Neural crest cell (in vitro differentiated cells): ENCODE measurements around the gene MUS81. TPM values are rescaled to one million over a fixed set of nuclear protein-coding genes. Genes with fewer than 3 reads are reported as not detected.
A peak's percentile ranks its signal among the peaks of the same experiment; 100 is the strongest.

ENCODE experiments used
- DNase-seq: peaks from one replicate; pipeline ENCODE4 v3.0.0; 2021; ENCODE audit warnings: low read depth, mixed read lengths, low spot score
- H3K27ac Mint-ChIP-seq: one replicate; pipeline ENCODE4 v1.8.0; 2021; ENCODE audit warnings: mild to moderate bottlenecking, mixed read lengths; ENCODE audit not compliant: unreplicated experiment
- H3K27me3 Mint-ChIP-seq: 2 replicates; pipeline ENCODE4 v1.8.0; 2021; ENCODE audit warnings: low read depth, mild to moderate bottlenecking, mixed read lengths
- H3K36me3 Mint-ChIP-seq: 2 replicates; pipeline ENCODE4 v1.8.0; 2021; ENCODE audit warnings: low read depth, mild to moderate bottlenecking, mixed read lengths
- H3K4me1 Mint-ChIP-seq: 2 replicates; pipeline ENCODE4 v1.8.0; 2021; ENCODE audit warnings: mixed read lengths
- H3K4me3 Mint-ChIP-seq: one replicate; pipeline ENCODE4 v1.8.0; 2021; ENCODE audit warnings: mild to moderate bottlenecking, mixed read lengths
- H3K9me3 Mint-ChIP-seq: 2 replicates; pipeline ENCODE4 v1.8.0; 2021; ENCODE audit warnings: mixed read lengths
- CTCF ChIP-seq: fragments of 200-600 bp; sonication (generic); conservative IDR thresholded peaks from 2 replicates; pipeline ENCODE4 v1.5.0; 2021; ENCODE audit warnings: antibody characterized with exemption, mild to moderate bottlenecking
- total RNA-seq: library from RNA; stranded (reverse); gene quantifications from 2 replicates; pipeline ENCODE4 v1.2.1, GENCODE V29; 2021

MUS81 gene
- total RNA-seq, 1 donor from 2014 or later = 73.5 TPM

GRCh38 chr11:65854161-65854592 lies 6.1 kb upstream of the MUS81 start:
- Mint-ChIP-seq H3K4me3 (peak overlapping the region; percentile 89), H3K27ac (no peak overlapping the region), H3K36me3 (peaks cover 45% of the 10 kb centered on the region), H3K27me3 (peaks cover 50% of the 10 kb centered on the region), H3K4me1 (peaks cover 44% of the 10 kb centered on the region), H3K9me3 (peaks cover 7% of the 10 kb centered on the region)
- no peak for DNase-seq
- TF ChIP-seq CTCF = no peak

GRCh38 chr11:65854852-65855837 lies 5.1 kb upstream of the MUS81 start:
- Mint-ChIP-seq H3K9me3 (peaks cover 7% of the 10 kb centered on the region), H3K4me1 (peaks cover 51% of the 10 kb centered on the region), H3K27me3 (peaks cover 41% of the 10 kb centered on the region), H3K27ac (no peak overlapping the region), H3K36me3 (peaks cover 45% of the 10 kb centered on the region), H3K4me3 (peak overlapping the region; percentile 94)
- TF ChIP-seq CTCF = no peak
- no peak for DNase-seq

DNA sequence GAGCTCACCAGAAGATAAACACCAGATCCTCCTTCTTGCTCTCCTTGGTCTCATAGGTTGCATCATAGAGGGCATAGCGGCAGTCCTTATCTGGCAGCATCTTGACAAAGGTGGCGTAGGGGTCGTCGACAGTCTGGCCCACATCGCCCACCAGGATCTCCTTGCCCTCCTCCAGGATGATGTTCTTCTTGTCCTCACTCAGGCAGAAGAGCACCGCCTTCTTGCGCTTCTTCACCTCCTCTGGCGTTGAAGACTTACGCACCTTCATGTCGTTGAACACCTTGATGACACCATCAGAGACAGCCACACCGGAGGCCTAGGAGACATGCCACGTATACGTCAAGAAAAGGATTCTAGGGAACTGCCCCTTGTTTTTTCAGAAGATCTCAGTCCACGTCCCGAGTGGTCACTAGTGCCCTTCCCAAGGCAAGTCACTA lies 4.3 kb upstream of the MUS81 start:
- Mint-ChIP-seq H3K9me3 (peaks cover 7% of the 10 kb centered on the region), H3K27me3 (peaks cover 39% of the 10 kb centered on the region), H3K4me1 (peaks cover 53% of the 10 kb centered on the region), H3K27ac (no peak overlapping the region), H3K4me3 (peak overlapping the region; percentile 94), H3K36me3 (peaks cover 45% of the 10 kb centered on the region)
- TF ChIP-seq CTCF = no peak
- no peak for DNase-seq

DNA sequence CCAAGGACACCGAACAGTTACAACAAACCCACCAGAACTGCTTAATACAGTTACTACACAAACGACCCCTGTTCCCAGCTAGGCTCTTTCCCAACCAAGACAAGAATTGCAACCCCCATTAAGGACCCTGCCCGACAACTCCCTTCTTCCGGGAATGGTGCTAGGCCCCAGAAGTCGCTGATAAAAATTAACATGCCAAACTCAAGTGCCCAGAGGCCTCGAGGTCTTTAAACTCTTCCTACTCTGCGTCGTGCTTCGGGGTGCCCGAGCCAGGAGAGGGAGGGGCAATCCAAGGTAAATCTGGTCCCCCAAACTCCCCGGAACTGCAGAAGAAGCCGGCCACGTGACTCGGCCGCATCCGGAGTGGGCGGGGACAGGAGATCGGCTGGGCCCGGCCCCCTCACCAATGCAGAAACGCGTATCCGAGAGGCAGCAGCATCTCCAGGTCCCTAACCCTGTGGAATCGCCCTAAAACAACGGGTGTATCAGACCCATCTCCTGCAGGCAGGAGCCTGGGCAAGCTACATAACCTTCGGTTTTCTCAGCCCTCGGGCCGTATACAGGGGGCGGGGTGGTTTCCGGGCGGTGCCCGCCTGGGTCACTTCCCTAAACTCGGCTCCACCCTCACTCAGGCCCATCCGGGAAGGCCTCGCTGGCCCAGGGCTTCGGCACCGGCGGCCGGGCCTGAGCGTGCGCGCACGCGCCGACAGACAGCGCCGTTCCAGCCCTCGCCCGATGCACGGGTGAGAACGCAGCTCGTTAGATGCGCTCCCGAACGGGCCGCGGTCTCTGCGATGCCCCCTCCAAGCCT lies 3.3 kb upstream of the MUS81 start:
- Mint-ChIP-seq H3K36me3 (peaks cover 40% of the 10 kb centered on the region), H3K4me3 (peak overlapping the region; percentile 94), H3K9me3 (peaks cover 3% of the 10 kb centered on the region), H3K27me3 (peaks cover 29% of the 10 kb centered on the region), H3K4me1 (peaks cover 58% of the 10 kb centered on the region), H3K27ac (peak overlapping the region; percentile 7)
- TF ChIP-seq CTCF = no peak
- peak; percentile 49 for DNase-seq

DNA sequence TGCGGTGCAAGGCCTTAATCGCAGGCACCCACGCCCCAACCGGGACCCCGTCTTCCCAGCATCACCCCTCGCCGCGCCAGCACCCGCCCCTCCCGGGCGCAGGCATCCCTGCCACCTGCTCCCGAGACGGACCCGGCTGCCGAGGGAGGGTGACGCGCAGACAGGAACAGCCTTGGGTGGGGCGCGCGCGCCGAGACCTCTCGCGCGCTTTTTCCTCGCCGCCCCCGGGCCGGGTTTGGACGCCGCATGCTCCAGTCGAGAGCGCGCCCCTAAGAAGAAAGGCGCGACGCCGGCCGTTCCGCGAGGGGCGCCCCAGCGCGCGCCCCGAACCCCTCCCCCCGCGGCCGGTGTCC lies 2.8 kb upstream of the MUS81 start:
- DNase-seq = peak; percentile 40
- Mint-ChIP-seq H3K4me3 (peak overlapping the region; percentile 94), H3K9me3 (no peaks in the 10 kb centered on the region), H3K36me3 (peaks cover 36% of the 10 kb centered on the region), H3K27me3 (peaks cover 27% of the 10 kb centered on the region), H3K4me1 (peaks cover 56% of the 10 kb centered on the region), H3K27ac (no peak overlapping the region)
- TF ChIP-seq CTCF = peak; percentile 23
